ENCODE data around the gene LGALS3BP.
A peak's percentile ranks its signal among the peaks of the same experiment; 100 is the strongest.
"Not testable (repeated sequence)": the region's sequence is repeated elsewhere in the genome, so short reads cannot be mapped to it uniquely, and the experiment has no call there.

The LGALS3BP gene

DNA sequence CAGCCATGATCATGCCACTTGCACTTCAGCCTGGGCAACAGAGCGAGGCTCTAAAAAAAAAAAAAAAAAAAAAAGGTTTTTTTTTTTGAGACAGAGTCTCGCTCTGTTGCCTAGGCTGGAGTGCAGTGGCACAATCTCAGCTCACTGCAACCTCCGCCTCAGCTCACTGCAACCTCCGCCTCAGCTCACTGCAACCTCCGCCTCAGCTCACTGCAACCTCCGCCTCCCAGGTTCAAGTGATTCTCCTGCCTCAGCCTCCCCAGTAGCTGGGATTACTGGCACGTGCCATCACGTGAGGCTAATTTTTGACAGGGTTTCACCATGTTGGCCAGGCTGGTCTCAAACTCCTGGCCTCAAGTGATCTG, 16.8 kb downstream of the LGALS3BP start:
- DNase-seq: not testable (repeated sequence)

DNA sequence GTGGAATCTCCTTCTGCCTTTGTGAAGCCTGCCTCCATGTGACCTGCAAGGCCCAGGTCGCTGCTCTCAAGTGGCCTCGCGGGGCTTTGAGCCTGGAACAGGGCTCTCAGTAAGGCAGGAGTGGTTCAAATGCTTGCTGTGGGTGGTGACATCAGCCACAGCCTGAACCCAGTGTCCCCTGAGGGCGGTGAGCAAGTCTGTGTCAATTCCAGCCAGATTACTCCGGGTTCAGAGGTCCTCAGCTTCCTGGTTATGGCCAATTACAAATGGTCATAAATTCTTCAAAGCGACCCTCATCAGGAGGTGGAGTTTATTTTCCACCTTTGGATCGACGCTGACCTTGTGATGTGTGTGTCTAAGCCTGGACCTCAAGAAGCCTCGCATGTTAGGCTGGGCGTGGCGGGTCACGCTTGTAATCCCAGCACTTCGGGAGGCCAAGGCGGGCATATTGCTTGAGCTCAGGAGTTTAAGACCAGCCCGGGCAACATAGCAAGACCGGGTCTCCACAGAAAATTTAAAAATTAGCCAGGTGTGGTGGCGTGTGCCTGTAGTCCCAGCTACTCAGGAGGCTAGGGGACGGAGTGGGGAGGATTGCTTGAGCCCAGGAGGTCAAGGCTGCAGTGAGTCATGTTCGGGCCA, 17.3 kb downstream of the LGALS3BP start:
- no peak for DNase-seq

DNA sequence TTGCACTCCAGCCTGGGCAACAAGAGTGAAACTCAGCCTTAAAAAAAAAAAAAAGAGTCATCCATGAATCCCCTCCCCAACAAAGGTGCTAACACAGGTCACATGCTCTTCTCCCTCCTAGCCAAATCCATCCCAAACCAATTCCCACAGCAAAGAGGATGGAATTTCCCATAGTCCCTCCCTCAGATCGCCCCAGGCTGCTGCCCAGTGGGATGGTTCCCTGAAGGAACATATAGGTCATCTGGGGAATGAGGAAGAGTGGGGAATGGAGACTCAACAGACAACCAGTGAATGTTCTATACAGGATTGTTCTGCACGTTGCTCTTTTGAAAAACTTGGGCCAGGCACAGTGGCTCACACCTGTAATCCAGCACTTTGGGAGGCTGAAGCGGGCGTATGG, 18.2 kb downstream of the LGALS3BP start:
- no peak for DNase-seq

DNA sequence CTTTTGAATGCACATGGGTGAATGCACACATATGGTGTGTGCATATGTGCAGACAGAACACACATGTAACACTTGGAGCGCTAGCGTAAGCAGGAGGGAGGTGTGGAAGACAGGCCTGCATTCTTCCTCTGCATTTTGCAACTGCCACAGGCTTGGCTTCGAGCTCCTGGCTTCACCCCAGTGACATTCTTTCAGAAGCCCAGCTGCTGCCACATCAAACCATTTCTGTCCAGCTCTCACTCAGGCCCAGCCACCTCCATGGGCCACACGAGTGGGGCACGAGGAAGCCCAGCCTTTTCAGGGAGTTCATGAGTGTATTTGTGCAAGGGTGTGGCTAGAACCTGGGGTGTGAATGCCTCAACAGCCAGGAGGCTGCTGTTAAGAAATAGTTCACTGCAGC, 18.8 kb downstream of the LGALS3BP start:
- DNase-seq: peak in 1 of 14 donors; percentile 14

DNA sequence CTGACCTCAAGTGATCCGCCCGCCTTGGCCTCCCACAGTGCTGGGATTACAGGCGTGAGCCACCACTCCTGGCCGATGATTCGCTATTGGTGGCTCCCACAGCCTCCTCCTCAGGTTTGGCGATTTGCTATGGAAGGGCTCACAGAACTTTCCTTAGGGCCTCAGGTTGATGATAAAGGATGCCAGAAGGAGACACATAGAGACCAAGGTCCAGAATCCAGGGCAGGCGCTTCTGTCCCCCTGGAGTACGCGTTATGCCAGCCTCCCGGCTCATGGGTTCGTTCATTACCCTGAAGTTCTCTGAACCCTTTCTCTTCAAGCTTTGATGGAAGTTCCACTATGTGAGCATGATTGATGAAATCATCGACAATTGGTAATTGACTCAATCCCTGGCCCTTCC, 19.9 kb downstream of the LGALS3BP start:
- DNase-seq: no peak

DNA sequence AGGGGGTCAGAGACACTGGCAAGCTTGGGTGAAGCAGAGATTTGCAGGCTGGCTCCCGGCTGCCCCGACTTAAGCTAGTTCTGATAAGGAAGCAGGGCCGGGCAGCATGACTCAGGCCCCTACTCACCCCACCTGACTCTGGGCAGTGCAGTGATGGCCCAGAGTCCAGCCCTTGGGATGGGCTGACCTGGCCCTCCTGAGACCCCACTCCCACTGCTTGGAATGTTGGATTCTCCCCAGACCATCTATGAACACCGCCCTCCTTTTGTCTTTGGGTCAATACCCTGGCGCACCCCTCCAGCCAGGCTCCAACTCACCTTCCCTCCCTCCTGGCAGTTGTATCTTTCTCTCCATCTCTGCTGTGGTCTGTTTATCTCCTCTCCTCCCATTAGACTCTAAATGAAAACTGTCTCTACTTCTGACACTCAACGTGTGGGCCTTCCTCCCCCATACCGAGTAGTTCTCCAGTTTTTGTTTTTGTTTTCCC, 21.0 kb downstream of the LGALS3BP start:
- no peak for DNase-seq

DNA sequence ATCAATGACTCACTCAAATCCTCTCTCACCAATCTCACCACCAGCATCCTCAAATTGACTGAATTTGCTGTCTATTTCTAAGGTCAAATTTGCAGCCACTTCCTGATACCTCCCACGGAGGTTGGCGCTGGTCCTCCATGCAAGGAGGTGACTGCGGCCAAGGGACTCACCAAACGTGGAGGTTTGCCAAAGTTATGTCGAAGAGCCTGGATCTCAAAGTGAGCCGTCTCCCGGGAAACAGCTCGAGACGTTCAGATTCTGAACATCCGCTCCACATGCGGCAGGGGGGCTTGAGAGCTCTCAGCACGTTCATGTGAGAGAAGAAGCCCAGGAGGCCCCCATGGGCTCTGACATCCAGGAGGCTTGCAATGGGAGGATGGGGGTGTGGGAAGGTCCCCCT, 22.6 kb downstream of the LGALS3BP start:
- DNase-seq: peak in 1 of 14 donors; percentile 37

DNA sequence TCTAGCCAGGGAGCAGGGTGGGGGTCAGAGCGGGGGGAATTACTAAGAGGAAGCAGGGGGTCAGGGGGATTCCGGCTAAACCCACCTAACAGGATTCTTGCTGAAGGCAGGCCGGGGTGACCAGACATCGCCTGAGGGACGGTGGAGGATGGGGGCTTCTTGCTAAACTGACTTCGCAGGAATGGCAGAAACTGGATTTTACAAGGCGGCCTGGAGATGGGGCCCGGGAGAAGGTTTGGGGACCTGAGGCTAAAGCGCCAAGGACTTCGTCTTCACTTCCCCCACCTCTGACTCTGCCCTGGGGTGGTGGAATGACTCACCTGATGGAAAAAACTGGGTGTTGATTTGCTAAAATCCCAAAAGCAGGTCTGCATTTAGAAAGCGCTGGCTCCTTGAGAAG, 23.5 kb downstream of the LGALS3BP start:
- no peak for DNase-seq

DNA sequence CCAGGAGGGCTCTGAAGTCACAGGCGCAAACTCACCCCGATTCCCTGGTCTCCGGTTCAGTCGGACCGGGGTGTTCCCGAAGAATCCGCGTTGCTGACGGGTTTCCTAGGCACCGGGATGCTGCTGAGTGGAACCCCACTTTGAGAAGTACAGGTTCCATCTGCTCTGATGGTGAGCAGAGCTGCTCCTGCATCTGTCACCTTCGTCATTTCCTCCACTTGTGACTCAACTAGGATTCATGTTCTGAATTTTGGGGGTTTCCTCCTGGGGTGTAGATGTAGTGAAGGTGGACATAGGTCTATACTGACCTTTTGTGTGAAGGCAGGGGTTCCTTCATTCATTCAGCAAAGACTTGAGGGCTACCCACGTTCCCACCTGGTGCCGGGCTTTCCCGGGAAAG, 25.0 kb downstream of the LGALS3BP start:
- no peak for DNase-seq

DNA sequence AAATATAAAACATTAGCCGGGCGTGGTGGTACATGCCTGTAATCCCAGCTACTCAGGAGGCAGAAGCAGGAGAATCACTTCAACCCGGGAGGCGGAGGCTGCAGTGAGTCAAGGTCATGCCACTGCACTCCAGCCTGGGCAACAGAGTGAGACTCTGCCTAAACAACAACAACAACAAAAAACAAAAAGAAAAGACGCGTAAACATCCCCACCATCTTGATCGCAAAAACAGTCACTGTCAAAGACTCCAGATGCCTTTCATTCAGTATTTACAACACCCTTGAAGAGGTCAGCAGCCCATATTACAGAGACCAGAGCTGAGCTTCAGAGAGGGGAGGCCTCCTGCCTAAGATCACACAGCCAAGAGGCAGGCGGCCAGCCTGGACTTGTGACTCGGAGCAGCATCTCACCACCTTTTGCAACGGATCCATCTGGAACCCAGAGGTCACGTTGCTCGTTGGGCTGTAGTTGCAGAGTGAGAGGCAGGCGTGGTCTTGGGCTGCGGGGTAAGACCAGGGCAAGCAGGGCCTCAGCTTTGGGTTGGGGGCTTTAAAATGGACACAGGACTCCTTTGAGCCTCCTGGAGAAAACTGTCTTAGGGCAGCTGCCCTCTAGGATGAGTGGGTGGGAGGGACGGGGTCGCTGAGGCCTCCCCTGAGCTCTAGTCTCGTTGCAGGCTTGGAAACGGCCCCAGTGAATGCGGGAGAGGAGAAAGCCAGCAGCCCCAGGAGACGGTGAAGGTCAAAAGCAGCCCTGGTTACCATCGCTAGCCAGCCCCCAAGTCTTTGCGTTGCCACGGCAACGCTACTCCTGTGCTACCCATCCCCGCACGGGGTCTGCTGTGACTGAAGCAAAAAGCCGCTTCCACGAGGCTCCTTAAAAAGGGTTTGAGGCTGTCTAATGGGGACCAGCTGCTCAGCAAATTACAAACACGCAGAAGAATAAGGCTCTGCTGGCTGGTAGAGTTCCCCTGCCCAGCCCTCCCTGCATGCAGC, 26.1 kb downstream of the LGALS3BP start:
- DNase-seq: peak in 1 of 14 donors; percentile 15

DNA sequence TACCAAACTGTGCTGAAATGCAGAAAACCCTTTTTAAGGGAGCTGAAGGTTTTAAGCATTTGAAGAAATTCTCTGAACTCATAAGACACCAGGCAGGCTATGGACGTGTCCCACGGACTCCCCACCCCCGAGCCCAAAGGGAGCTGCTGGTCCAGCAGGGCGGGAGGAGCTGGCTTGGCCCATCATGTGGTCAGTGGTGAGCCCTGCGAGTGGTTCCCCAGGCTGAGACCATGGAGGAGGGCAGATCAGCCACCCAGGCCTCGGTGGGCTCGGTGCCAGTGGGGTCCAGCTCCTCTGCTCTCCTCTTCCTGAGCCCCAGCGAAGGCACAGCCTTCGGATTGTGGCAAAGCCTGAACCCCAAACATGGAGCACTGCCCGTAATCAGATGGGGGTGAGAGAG, 27.0 kb downstream of the LGALS3BP start:
- DNase-seq: no peak

DNA sequence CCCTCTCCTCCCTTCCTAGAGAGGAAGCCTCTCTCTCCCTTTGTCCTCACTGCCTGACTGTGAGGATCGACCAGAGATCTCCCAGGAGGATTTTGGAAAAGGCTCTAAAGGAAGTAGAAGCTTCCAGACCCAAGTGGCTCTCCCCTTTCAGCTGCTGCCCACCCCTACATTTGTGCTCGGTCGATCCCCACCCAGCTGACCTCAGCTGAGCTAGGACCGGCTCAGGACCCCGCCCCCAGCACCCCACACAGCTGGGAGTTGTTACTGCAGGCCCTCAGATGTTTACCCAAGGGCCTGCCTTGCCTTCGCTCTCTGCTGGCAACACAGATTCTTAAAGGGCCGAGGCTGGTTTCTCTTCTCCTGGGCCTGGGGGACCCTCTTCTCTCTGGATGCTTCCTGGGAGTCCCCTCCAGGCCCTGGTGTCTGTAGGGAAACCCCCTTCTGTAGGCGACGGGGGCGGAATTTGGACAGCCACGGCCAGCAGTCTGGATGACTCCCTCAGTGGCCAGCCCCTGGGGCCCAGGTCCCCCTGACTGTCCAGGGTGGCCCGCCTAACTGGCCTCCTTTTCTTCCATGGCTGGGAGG, 27.7 kb downstream of the LGALS3BP start:
- no peak for DNase-seq

DNA sequence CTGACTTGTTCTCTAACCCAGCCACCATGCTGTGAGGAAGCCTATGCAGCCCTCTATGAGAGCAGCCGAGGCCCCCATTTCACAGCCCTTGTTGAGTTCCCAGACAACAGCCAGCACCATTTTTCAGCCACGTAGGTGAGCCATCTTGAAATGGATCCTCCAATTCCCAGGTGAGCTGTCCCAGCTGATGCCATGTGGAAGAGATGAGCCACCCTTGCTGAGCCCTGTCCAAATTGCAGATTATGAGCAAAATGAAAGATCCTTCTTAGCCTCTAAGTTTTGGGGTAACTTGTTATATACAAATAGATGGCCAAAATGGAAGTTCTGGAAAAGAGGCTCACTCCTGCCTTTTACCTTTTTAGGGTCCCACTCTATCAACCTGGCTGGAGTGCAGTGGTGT, 28.9 kb downstream of the LGALS3BP start:
- DNase-seq: no peak

DNA sequence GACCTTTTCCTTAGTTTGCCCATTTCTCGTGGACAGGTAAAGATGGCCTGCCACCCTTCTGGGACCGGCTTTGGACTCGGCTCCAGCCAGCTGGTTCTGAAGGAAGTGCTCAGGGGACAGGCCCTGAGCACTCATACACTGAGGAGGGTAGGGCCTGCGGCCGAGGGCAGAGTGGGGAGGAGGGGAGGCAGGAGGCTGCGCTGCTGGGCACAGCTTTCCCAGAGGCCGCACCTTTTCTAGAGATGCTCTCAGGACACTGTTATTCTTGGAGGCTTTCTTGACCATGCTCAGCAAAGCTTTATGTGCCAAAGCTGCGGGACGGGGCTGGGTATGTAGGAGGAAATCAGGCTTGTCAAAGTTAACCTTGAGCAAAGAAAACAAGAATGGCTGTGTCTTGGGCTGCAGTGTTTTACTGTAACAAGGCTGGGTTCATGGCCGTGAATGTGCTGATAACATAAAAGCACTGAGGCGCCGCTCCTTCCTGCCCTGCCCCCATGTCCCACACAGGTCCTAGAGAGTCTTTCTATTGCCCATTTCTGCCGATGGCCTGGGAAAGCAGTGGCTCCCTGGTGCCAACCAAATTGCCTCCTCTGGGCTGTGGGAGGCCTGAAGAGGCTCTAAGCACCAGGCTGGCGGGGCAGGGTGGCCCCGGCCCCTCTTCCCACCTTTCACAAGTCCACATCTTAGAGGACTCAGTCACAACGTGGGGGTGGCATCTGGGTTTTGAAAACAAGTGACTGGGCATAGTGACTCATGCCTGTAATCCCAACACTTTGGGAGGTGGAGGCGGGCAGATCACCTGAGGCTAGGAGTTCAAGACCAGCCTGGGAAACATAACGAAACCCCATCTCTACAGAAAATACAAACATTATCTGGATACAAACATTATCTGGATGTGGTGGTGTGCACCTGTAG, 32.2 kb downstream of the LGALS3BP start:
- no peak for DNase-seq

DNA sequence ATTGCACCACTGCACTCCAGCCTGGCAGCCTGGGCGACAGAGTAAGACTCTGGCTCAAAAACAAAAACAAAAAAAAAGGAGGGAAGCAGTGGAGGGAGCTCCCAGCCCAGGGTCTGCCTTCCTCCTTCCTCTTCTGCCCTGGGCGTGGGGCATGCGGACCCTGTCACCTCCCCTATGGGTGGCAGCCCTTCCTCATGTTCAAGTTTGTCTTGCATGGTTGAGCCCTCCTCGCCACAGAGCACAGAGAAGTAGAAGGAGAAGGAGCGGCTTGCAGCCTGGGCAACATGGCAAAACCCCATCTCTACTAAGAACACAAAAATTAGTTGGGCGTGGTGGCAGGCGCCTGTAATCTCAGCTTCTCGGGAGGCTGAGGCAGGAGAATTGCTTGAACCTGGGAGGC, 33.1 kb downstream of the LGALS3BP start:
- no peak for DNase-seq

DNA sequence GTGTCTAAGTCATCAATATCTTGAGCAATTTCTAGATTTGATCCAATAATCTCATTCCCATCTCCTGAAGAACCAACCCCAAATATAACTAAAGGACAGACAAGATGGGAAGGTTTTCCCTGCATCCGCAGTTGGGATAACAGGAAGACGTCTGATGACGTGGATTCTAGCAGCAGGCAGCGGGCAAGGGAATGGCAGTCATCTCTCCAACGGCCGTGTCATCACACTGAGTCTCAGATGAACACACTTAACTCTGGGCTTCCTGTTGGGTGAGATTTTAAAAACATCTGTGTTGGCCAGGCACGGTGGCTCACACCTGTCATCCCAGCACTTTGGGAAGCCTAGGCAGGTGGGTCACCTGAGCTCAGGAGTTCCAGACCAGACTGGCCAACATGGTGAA, 33.6 kb downstream of the LGALS3BP start:
- DNase-seq: no peak

DNA sequence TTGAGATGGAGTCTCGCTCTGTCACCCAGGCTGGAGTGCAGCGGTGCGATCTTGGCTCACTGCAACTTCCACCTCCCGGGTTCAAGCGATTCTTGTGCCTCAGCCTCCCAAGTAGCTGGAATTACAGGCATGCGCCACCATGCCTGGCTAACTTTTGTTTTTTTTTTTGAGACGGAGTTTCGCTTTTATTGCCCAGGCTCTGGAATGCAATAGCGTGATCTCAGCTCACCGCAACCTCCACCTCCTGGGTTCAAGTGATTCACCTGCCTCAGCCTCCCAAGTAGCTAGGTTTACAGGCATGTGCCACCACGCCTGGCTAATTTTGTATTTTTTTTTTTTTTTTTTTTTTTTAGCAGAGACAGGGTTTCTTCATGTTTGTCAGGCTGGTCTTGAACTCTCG, 34.3 kb downstream of the LGALS3BP start:
- DNase-seq: not testable (repeated sequence)

DNA sequence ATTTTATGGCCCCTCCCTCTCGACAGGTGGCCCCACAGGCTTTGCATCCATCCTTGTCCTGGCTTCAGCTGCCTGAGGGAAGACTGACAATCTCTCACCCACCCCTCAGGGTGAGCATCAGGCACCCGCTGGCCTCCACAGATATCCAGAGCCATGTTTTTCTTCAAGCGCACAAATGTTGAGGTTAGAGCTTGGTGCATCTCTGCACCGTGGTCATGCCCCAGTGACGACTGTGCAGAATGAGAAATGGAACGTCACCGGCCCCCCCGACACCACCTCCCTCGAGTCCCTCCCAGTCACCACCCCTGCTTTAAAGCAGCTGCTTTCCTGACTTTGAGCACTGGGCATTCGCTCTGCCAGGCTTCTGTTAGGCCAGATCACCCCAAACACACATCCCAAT, 34.8 kb downstream of the LGALS3BP start:
- no peak for DNase-seq

DNA sequence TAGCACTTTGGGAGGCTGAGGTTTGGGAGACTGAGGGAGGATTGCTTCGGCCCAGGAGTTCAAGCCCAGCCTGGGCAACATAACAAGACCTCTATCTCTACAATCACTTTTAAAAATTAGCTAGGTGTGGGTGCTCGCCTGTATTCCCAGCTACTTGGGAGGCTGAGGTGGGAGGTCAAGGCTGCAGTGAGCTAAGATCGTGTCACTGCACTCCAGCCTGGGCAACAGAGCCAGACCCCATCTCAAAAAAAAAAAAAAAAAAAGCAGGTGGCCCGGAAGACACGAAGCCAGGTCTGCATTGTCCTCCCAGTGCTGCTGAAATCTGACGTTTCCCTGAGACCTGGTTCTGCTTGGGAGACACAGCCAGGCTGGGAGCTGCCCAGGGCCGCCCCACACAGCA, 35.7 kb downstream of the LGALS3BP start:
- no peak for DNase-seq

DNA sequence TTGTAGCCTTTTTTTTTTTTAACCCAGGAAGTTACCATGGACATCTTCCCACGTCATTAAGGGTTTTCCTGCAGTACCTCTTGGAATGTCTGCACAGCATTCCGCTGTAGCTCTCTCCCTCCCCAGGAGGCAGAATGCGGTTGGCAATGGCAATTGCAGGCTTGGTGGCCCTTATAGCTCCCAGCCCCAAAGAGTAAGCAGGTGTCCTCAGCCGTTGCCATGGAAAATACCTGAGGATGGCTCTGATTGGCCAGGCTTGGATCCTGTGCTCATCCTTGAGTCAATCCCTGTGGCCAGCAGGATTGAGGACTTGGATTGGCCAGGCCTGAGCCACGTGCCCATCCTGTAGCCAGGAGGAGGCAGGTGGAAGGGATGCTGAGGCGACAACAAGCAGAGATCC, 39.0 kb downstream of the LGALS3BP start:
- DNase-seq: peak in 1 of 14 donors; percentile 17

DNA sequence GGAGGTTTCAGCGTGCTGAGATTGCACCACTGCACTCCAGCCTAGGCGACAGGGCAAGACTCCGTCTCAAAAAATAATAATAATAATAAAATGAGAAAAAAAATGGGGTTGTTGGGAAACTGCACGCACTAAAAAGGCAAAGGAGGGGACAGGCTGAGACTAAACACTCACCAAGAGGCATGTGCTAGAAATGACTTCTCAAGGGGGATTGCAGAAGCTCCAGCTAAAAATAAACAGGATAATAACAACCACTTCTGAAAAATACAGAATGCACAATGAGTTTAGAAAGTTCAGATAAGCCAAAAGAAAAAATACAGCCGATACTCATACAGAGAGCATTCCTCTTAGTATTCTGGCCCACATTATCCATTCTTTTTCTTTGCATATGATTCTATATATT, 39.5 kb downstream of the LGALS3BP start:
- no peak for DNase-seq

DNA sequence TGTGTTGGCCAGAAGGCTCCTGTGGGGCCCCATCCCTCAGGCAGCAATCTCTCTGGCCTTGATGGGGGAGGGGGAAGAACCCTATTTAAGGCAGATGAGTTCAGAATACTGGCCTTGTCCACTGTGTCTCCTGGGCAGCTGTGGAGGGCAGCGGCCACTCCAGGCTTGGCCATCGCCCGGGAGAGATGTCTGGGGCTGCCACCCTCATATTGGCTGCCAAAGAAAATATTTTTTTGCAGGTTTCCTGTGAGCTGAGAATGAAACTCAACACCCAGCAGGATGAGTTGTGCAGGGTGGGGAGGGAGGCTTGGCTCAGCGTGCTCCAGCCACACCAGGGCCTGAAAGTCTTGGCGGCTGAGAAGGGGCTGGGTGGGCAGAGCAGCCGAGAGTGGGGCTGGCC, 40.1 kb downstream of the LGALS3BP start:
- no peak for DNase-seq

Data from C1 segment of cervical spinal cord (tissue), 14 donors.